Natural killer cell treated with Interleukin-12 subunit alpha and Interleukin-12 subunit beta and Interleukin-15 and Interleukin-18, amount 100 ng/mL, for 72 hours (primary cell): ENCODE data around the gene LRRK1. TPM values are rescaled to one million over a fixed set of nuclear protein-coding genes. Genes with fewer than 3 reads are reported as not detected.

Experiments used
- ATAC-seq, 2 donors: fragments of 150-1000 bp; cut with Tn5 transposase in 1 of 2; sonication (Bioruptor Pico), chemical (Tn5 transposase) in 1 of 2; 2 replicates each; pipeline ENCODE4 v1.10.0; 2021
- DNase-seq: peaks from one replicate; pipeline ENCODE4 v3.0.0; 2022; ENCODE audit warnings: low spot score
- H3K27ac Mint-ChIP-seq, 2 donors: 1 replicate in 1 of 2; 2 replicates in 1 of 2; pipeline ENCODE4 v1.8.0; 2022; ENCODE audit warnings: mixed read lengths in 2 of 2, mild to moderate bottlenecking in 1 of 2, moderate library complexity in 1 of 2
- H3K27me3 Mint-ChIP-seq, 2 donors: 1 replicate in 1 of 2; 2 replicates in 1 of 2; pipeline ENCODE4 v1.8.0; 2022; ENCODE audit warnings: mixed read lengths in 2 of 2
- H3K36me3 Mint-ChIP-seq: one replicate; pipeline ENCODE4 v1.8.0; 2022; ENCODE audit warnings: mixed read lengths
- H3K4me1 Mint-ChIP-seq, 2 donors: 1 replicate in 1 of 2; 2 replicates in 1 of 2; pipeline ENCODE4 v1.8.0; 2022; ENCODE audit warnings: low read depth in 2 of 2, mixed read lengths in 2 of 2, mild to moderate bottlenecking in 1 of 2
- H3K4me3 Mint-ChIP-seq: one replicate; pipeline ENCODE4 v1.8.0; 2022; ENCODE audit warnings: mixed read lengths
- H3K9me3 Mint-ChIP-seq: 2 replicates; pipeline ENCODE4 v1.8.0; 2022; ENCODE audit warnings: mixed read lengths
- total RNA-seq, 2 donors: library from RNA; stranded (reverse); gene quantifications; one replicate each; pipeline ENCODE4 v1.2.3, GENCODE V29; 2022

Gene LRRK1
- total RNA-seq, 2 donors from 2014 or later, result 0.17 to 0.70 TPM

DNA sequence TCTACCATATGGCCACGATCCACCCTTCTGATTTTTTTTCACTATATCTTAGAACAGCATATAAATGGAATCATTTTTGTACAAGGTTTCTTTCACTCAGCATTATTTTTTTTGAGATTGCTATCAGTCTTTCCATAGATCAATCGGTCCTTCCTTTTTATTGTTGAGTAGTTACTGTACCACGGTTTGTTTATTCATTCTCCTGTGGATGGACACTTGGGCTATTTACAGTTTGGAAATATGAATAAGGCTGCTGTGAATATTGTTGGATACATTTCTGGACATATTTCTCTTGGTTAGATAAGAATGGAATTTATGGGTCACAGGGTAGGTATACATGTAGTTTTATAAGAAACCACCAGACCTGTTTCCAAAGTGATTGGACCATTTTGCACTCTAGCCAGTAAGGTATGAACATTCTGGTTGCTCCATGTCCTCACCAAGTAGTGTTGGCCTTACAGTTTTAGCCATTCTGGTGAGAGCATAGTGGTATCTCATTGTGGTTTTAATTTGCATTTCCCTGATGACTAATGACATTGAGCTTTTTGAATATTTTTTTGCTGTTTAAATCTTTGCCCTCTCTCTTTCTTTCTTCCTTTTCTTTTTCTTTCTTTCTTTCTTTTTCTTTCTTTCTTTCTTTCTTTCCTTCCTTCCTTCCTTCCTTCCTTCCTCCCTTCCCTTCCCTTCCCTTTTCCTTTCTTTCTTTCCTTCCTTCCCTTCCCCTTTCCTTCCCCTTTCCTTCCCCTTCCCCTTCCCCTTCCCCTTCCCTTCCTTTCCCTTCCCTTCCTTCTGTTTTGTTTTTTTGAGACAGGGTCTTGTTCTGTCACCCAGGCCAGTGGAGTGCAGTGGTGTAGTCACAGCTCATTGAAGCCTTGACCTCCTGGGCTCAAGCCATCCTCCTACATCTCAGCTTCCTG, 49.2 kb downstream of the LRRK1 start:
- DNase-seq (no peak), ATAC-seq (no peak)
- no peak overlapping the region for H3K4me3 Mint-ChIP-seq
- no peak overlapping the region for H3K27ac Mint-ChIP-seq
- H3K27me3 Mint-ChIP-seq, result peaks cover 24 to 43% of the 10 kb centered on the region in 2 donors
- H3K36me3 Mint-ChIP-seq, result no peaks in the 10 kb centered on the region
- no peaks in the 10 kb centered on the region for H3K9me3 Mint-ChIP-seq
- no peaks in the 10 kb centered on the region for H3K4me1 Mint-ChIP-seq

DNA sequence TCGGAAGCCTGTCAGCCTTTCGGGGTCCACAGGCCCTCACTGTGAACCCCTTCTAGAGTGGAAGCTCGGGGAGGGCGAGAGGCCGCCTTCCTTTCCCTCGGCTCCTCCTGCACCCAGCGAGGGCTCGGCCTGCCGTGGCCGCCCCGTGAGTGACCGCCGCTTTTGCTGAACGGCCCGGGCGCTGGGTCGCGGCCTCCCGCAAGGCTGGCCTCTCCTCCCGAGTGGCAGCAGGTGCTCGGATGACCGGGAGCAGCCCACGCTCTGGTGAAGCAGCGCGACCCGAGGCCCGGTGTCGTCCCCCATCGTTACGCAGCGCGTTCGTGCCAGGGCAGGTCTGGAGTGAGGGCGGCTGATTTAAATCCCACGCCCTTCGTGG, 53.8 kb downstream of the LRRK1 start:
- ATAC-seq (no peak), DNase-seq (no peak)
- peaks cover 53 to 70% of the 10 kb centered on the region in 2 donors for H3K27me3 Mint-ChIP-seq
- H3K9me3 Mint-ChIP-seq, result no peaks in the 10 kb centered on the region
- H3K36me3 Mint-ChIP-seq, result no peaks in the 10 kb centered on the region
- no peaks in the 10 kb centered on the region for H3K4me1 Mint-ChIP-seq
- no peak overlapping the region for H3K4me3 Mint-ChIP-seq
- no peak overlapping the region for H3K27ac Mint-ChIP-seq

DNA sequence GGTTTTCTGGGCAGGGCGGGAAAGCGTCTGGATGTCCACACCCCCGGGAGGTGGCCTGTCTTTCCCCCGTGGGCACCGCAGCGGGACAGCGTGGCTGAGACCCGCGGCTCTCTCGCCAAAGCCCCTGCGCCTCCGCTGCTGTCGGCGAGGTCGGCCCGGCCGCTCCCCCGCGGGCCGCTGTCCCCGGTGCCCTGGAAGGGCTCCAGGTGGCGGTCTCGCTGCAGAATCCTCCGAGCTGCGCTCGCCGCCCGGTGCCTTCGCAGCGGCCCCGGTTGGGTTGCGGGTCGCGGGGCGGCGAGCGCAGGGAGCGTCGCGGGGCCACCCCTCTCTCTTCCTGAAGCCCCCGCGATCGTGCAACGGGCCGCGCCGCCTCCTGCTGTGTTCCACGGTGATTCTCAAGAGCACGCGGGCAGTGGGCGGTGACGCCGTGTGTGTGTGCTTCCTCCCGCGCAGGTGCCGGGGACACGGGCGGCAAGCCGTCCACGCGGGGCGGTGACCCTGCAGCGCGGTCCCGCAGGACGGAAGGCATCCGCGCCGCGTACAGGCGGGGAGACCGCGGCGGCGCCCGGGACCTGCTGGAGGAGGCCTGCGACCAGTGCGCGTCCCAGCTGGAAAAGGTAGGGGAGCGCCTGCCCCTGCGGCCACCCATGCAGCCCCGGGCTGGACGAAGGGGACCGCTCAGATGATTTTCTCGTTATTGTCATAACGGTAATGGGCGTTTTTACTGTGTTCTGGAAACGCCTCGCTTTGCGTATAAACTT, 54.4 kb downstream of the LRRK1 start:
- H3K4me3 Mint-ChIP-seq, result no peak overlapping the region
- ATAC-seq, result no peak
- peaks cover 57 to 75% of the 10 kb centered on the region in 2 donors for H3K27me3 Mint-ChIP-seq
- DNase-seq, result no peak
- H3K9me3 Mint-ChIP-seq, result no peaks in the 10 kb centered on the region
- no peaks in the 10 kb centered on the region for H3K36me3 Mint-ChIP-seq
- no peaks in the 10 kb centered on the region for H3K4me1 Mint-ChIP-seq
- H3K27ac Mint-ChIP-seq, result no peak overlapping the region

DNA sequence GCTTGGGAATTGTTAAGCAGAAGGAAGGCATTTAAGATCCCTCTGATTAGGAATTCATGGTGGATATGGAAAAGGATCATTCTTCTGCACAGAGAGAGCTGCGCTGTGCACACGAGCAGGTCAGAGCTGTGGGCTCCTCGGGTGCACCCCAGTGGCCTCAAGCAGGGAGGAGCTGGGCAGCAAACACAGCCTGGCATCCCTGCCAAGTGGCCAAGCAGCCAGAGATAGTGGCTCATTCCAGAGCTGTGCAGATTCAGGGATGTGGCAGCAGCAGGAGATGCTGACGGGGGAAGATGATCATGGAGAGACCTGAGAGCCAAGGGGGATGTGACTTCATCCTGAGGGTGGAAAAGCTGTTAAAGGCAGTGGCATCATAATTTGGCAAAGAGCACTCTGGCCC, 55.9 kb downstream of the LRRK1 start:
- DNase-seq, result no peak
- H3K4me1 Mint-ChIP-seq, result no peaks in the 10 kb centered on the region
- peaks cover 55 to 65% of the 10 kb centered on the region in 2 donors for H3K27me3 Mint-ChIP-seq
- no peak for ATAC-seq
- no peaks in the 10 kb centered on the region for H3K9me3 Mint-ChIP-seq
- H3K4me3 Mint-ChIP-seq, result no peak overlapping the region
- no peaks in the 10 kb centered on the region for H3K36me3 Mint-ChIP-seq
- no peak overlapping the region for H3K27ac Mint-ChIP-seq

DNA sequence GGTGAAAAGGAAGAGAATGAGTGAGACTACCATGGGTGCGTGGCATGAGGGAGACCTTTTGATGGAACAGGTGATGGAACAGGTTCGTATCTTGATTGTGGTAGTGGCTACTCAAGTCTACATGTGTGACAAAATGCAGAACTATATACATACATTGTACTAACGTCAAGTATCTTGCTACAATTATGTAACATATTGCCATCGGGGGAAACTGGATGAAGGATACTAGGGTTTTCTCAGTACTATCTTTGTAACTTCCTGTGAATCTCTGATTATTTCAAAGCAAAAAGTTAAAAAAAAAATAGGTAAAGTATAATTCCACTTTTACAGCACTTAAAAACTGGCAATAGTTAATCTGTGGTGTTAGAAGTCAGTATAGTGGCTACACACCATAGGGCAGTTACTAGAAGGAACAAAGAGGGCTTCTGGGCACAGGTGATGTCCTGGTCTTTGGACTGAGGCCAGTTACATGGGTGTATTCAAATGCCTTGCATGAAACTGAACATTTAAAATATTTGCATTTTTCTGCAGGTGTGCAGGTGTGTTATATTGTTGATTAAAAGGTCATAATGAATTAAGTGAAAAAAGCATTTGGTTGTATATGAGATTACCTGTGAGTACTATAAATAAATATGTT, 61.4 kb downstream of the LRRK1 start:
- Mint-ChIP-seq H3K4me3 (no peak overlapping the region), H3K36me3 (no peaks in the 10 kb centered on the region), H3K27me3 (peaks cover 30 to 32% of the 10 kb centered on the region in 2 donors), H3K9me3 (no peaks in the 10 kb centered on the region), H3K27ac (no peak overlapping the region), H3K4me1 (peaks cover 0 to 2% of the 10 kb centered on the region in 2 donors)
- ATAC-seq, result no peak
- DNase-seq, result no peak

DNA sequence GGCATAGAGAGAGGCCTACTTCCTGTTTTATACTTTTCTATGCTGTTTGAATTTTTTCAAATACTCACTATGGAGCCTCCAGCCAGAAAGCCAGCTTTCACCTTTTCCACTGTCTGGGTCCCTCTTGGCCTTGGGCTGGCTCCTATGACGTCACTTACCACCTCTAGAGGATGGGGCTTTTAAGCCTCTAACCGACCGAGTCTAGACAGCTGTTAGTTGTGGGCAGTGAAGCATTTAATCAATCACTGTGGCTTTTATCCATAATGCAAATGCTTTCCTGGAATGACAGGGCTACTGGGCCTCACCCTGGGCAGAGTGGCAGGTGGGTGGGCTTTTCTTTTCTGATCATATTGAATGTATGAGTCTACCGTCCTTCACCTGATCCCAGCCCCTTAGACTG, 61.9 kb downstream of the LRRK1 start:
- H3K36me3 Mint-ChIP-seq, result no peaks in the 10 kb centered on the region
- DNase-seq, result no peak
- no peak overlapping the region for H3K27ac Mint-ChIP-seq
- no peak for ATAC-seq
- no peak overlapping the region for H3K4me3 Mint-ChIP-seq
- peaks cover 29 to 32% of the 10 kb centered on the region in 2 donors for H3K27me3 Mint-ChIP-seq
- H3K4me1 Mint-ChIP-seq, result peaks cover 0 to 2% of the 10 kb centered on the region in 2 donors
- H3K9me3 Mint-ChIP-seq, result no peaks in the 10 kb centered on the region

DNA sequence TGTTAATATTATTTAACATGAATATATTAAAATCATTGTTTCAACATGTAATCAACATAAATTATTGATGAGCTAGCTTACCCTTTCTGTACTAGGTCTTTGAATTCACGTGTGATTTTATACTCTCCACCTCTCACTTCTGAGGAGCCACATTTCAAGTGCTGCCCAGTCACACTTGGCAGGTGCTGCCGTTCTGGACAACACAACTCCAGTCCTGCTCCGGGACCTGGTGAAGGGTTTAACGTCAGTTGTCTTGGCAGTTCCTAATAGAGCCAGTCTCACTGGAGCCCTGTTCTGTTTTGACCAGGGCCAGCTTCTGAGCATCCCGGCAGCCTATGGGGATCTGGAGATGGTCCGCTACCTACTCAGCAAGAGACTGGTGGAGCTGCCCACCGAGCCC, 64.1 kb downstream of the LRRK1 start:
- peaks cover 13 to 14% of the 10 kb centered on the region in 2 donors for H3K27me3 Mint-ChIP-seq
- DNase-seq (no peak), ATAC-seq (no peak)
- H3K9me3 Mint-ChIP-seq, result no peaks in the 10 kb centered on the region
- H3K4me3 Mint-ChIP-seq, result no peak overlapping the region
- H3K4me1 Mint-ChIP-seq, result peaks cover 0 to 2% of the 10 kb centered on the region in 2 donors
- no peaks in the 10 kb centered on the region for H3K36me3 Mint-ChIP-seq
- no peak overlapping the region for H3K27ac Mint-ChIP-seq

DNA sequence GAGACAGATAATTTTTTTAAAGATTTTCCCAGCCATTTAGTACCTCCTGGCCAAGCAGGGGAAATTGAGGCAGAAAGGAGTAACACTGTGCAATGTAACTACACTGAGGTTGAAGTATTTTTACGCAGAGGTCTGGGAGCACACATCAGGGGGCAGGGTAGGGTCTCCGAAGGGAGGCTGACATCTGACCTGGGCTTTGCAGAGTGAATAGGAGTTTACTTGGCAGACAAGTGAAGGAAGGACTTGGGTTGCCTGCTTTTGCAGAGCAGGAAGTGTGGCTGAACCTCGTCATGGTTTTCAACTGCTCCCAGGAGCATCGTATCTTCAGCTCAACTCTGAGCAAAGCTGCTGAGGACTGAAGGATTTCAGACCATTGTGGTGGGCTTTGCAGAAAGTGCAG, 66.2 kb downstream of the LRRK1 start:
- ATAC-seq (no peak), DNase-seq (no peak)
- Mint-ChIP-seq H3K4me1 (peaks cover 0 to 2% of the 10 kb centered on the region in 2 donors), H3K4me3 (no peak overlapping the region), H3K27me3 (peaks cover 14 to 16% of the 10 kb centered on the region in 2 donors), H3K36me3 (no peaks in the 10 kb centered on the region), H3K27ac (no peak overlapping the region), H3K9me3 (no peaks in the 10 kb centered on the region)

DNA sequence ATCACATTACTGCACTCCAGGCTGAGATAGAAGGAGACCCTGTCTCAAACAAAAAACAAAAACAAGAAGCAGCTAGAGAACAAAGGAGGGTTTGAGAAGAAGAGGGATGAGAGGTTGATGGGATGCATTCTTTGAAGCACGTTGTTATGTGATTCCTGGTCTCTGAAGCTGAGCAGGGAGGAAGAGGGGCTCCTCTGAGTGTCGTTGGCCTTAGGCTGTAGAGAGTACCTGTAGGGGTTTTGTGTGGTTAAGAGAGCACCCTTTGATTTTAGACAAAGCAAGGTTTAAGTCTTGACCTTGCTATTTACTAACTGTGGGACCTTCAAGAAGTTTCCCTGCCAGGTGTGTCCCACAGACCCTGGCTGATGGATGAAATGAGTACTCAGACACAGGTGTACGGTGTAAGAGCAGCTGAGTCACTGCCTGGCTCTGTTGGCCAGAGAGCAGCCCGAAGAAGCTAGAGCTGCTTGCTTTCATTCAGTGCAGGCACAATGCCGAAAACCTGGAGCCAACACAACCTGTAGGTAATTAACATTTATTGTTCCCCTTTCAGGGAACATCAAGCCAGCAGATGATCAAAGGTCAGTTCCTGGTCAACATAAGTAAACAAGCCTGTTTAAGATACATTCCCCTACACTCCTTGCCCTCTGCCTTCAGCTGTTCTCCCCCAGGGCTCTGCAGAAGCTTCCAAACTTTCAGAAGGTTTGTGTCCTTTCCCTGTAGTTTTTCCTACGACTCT, 67.2 kb downstream of the LRRK1 start:
- Mint-ChIP-seq H3K4me1 (peaks cover 0 to 2% of the 10 kb centered on the region in 2 donors), H3K4me3 (no peak overlapping the region), H3K36me3 (no peaks in the 10 kb centered on the region), H3K27me3 (peaks cover 14 to 16% of the 10 kb centered on the region in 2 donors), H3K9me3 (no peaks in the 10 kb centered on the region), H3K27ac (no peak overlapping the region)
- DNase-seq (no peak), ATAC-seq (no peak)

DNA sequence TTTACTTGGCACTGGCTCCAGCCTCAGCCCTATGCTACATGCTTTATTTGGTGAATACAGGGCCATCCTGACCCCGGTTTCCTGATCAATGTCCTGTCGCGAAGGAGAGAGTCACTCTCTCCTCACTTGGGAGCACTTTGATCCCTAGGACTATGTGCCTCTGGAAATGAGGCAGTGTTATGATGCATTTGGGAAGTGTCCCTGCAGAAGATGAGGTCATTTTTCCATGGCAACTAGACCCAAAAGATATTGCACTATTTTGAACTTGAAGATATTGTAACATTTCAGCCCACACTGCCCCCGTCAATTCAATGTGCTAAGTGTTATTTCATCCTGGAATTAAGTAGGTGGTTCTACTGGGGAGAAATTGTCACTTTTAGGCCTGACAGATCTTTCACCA, 68.0 kb downstream of the LRRK1 start:
- Mint-ChIP-seq H3K4me1 (peaks cover 0 to 2% of the 10 kb centered on the region in 2 donors), H3K27me3 (peaks cover 14 to 16% of the 10 kb centered on the region in 2 donors), H3K36me3 (no peaks in the 10 kb centered on the region), H3K27ac (no peak overlapping the region), H3K4me3 (no peak overlapping the region), H3K9me3 (no peaks in the 10 kb centered on the region)
- no peak for ATAC-seq
- no peak for DNase-seq

DNA sequence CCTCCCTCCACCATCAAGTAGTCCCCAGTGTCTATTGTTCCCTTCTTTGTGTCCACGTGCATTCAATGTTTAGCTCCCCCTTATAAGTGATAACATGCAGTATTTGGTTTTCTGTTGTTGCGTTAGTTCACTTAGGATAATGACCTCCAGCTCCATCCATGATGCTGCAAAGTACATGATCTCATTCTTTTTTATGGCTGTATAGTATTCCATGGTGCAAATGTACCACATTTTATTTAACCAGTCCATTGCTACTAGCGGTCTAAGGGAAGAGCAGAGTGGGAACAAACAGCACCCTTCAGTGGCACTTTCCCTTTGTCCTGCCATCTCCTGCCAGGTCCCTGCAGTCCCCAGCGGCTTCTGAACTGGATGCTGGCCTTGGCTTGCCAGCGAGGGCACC, 69.1 kb downstream of the LRRK1 start:
- H3K27me3 Mint-ChIP-seq, result peaks cover 11 to 16% of the 10 kb centered on the region in 2 donors
- ATAC-seq, result no peak
- DNase-seq, result no peak
- H3K27ac Mint-ChIP-seq, result no peak overlapping the region
- no peaks in the 10 kb centered on the region for H3K36me3 Mint-ChIP-seq
- no peaks in the 10 kb centered on the region for H3K4me1 Mint-ChIP-seq
- H3K4me3 Mint-ChIP-seq, result no peak overlapping the region
- H3K9me3 Mint-ChIP-seq, result no peaks in the 10 kb centered on the region

DNA sequence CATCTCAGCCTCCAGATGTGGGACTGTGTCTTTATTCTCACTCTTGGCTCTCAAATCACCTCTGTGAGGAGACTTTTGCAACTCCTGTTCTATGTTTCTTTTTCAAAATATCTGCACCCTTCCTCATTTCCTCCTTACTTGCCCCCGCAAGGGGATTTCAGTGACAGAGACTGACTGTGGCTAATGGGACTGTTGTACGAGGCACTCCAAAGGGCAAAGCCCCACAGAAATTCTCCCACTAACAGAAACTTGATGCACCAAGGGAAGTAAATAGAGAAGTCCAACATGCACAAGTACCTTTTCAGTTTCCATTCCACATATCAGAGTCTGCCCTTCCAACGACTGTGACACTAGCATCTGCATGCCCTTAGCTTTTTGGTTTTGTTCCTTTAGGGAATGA, 69.7 kb downstream of the LRRK1 start:
- no peak overlapping the region for H3K27ac Mint-ChIP-seq
- no peaks in the 10 kb centered on the region for H3K9me3 Mint-ChIP-seq
- H3K36me3 Mint-ChIP-seq, result no peaks in the 10 kb centered on the region
- H3K27me3 Mint-ChIP-seq, result peaks cover 11 to 16% of the 10 kb centered on the region in 2 donors
- DNase-seq, result no peak
- H3K4me1 Mint-ChIP-seq, result no peaks in the 10 kb centered on the region
- ATAC-seq, result no peak
- H3K4me3 Mint-ChIP-seq, result no peak overlapping the region
